ENCODE measurements around the gene MOB3A. TPM values are rescaled to one million over a fixed set of nuclear protein-coding genes. Genes with fewer than 3 reads are reported as not detected.
A peak's percentile ranks its signal among the peaks of the same experiment; 100 is the strongest.

MOB3A gene
- total RNA-seq, 2 donors from 2014 or later, result 11.7 to 22.1 TPM

DNA sequence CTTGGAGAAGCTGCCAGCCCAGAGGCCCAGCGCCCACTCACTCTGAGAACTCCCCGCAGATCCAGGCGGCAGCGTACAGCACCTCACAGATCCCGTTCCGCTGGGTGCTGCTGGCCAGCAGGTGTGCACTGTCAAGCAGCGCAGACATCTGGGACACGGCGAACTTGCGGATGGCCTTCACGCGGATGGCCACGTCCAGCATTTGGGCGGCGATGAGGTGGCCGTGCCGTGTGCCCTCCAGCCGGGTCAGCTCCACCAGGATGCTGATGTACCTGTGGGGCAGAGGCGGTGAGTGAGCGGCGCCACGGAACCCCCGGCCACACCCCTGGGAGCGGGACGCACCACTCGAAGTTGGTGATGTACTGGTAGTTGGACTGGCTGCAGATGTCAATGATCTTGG is 24.7 kb upstream of the MOB3A start:
- TF ChIP-seq CTCF (IDR thresholded peaks at IDR 0.05), result no peak
- Histone ChIP-seq H3K9me3 (no peaks in the 10 kb centered on the region), H3K27ac (no peak overlapping the region), H3K4me3 (no peak overlapping the region), H3K36me3 (replicated peaks in 1 of 2; ENCODE audit: insufficient read depth in 1 of 2, low read depth in 2 of 2) (peaks cover 17 to 49% of the 10 kb centered on the region in 2 donors), H3K27me3 (no peaks in the 10 kb centered on the region), H3K4me1 (peaks cover 13% of the 10 kb centered on the region)
- ATAC-seq (no peak), DNase-seq (no peak)
- 85 to 92% methylated on average over 14 to 26 of the region's 26 CpGs for WGBS, 2 donors
- intact Hi-C loops (cut with DNase I), result no loop called here

GRCh38 chr19:2119921-2120785 is 24.0 kb upstream of the MOB3A start:
- Histone ChIP-seq H3K27me3 (no peaks in the 10 kb centered on the region), H3K36me3 (replicated peaks in 1 of 2; ENCODE audit: insufficient read depth in 1 of 2, low read depth in 2 of 2) (peaks cover 19 to 56% of the 10 kb centered on the region in 2 donors), H3K4me3 (no peak overlapping the region), H3K27ac (peak overlapping the region in 1 of 4 donors; percentile 2), H3K4me1 (peaks cover 13% of the 10 kb centered on the region), H3K9me3 (no peaks in the 10 kb centered on the region)
- no peak for TF ChIP-seq POLR2A (IDR thresholded peaks at IDR 0.05)
- TF ChIP-seq CTCF (IDR thresholded peaks at IDR 0.05), result no peak
- intact Hi-C loops (cut with DNase I), result no loop called here
- ATAC-seq, result no peak
- 63 to 73% methylated on average over 13 to 31 of the region's 31 CpGs for WGBS, 2 donors
- no peak for DNase-seq

DNA sequence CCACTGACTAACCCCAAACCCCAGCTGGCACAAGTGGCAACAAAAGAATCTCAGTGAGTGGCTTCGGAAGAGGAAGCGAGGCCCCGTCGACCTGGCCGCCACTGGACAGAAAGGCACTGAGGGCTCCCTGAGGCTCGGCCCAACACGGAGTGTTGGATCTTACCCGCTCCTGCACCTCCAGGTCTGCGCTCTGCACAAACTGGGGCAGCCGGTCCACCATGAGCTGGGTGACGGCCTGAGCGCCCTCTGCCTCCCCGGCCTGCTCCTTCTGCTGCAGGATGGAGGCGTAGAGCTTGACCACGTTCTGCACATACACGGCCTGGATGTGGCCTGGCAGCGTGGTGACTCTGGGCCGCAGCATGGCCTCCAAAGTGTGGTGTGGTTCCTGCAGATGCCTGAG is 22.3 kb upstream of the MOB3A start:
- H3K9me3 ChIP-seq, result no peaks in the 10 kb centered on the region
- intact Hi-C loops (cut with DNase I), result no loop called here
- no peak for ATAC-seq
- H3K27me3 ChIP-seq, result no peaks in the 10 kb centered on the region
- no peak overlapping the region for H3K4me3 ChIP-seq
- WGBS, 2 donors, result 90 to 95% methylated on average over 2 to 17 of the region's 18 CpGs
- peaks cover 13% of the 10 kb centered on the region for H3K4me1 ChIP-seq
- TF ChIP-seq POLR2A (IDR thresholded peaks at IDR 0.05) (no peak), CTCF (IDR thresholded peaks at IDR 0.05) (no peak)
- H3K27ac ChIP-seq, result peak overlapping the region; percentile 52 to 84 (median 67)
- no peak for DNase-seq
- H3K36me3 ChIP-seq (replicated peaks in 1 of 2; ENCODE audit: insufficient read depth in 1 of 2, low read depth in 2 of 2), result peaks cover 26 to 66% of the 10 kb centered on the region in 2 donors

DNA sequence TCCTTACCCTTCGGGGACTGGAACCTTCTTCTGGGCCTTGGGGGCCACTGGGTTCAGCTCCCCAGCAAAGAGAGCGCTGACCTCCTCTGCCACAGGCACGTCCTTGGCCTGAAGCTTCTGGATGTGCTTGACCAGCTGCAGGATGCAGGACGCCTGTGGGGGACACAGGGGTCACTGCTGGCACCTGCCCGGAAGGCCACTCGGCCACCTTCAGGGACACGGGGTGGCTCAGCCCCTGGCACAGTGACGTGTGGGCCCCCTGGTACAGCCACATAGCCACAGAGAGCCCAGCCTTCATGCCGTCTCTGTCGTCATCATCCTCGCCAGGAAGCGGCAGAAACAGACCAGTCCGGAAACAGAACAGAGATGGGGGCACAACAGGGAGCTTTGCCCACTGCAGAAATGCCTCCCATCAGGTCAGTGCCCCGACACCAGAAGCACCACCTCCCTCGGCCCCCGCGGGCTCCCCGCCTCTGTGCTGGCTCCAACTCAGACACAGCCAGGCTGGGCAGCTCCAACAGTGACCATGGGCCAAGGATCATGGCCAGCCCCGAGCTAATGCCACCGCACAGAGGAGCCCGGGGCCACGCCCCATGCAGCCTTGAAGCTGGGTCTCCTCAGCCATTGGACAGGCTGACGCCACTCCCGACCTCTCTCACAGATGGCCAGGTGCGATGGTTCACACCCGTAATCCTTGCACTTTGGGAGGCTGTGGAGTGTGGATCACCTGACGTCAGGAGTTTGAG is 21.3 kb upstream of the MOB3A start:
- H3K36me3 ChIP-seq (replicated peaks in 1 of 2; ENCODE audit: insufficient read depth in 1 of 2, low read depth in 2 of 2), result peaks cover 26 to 68% of the 10 kb centered on the region in 2 donors
- 49 to 59% methylated on average over 6 to 27 of the region's 27 CpGs for WGBS, 2 donors
- peak; percentile 95 for ATAC-seq
- intact Hi-C loops (cut with DNase I), result no loop called here
- H3K4me1 ChIP-seq, result peaks cover 13% of the 10 kb centered on the region
- H3K4me3 ChIP-seq, result no peak overlapping the region
- no peaks in the 10 kb centered on the region for H3K27me3 ChIP-seq
- peak; percentile 91 to 97 (median 96) for DNase-seq
- TF ChIP-seq CTCF (IDR thresholded peaks at IDR 0.05), result no peak
- peak in 2 of 3 donors; percentile 20 to 36 for TF ChIP-seq POLR2A (IDR thresholded peaks at IDR 0.05)
- no peaks in the 10 kb centered on the region for H3K9me3 ChIP-seq
- H3K27ac ChIP-seq, result peak overlapping the region; percentile 52 to 84 (median 67)

Data from body of pancreas (tissue), 4 donors.